Germinal center (tissue), 1 donor: Measurements from ENCODE around the gene GRAMD1B.

ENCODE experiments used
- DNase-seq: peaks from one replicate; pipeline ENCODE4 v3.0.0; 2012; ENCODE audit warnings: mixed read lengths, low spot score

GRAMD1B gene

GRCh38 chr11:123409456-123410217 lies 20.4 kb upstream of the GRAMD1B start:
- no peak for DNase-seq

GRCh38 chr11:123410218-123410549 lies 19.9 kb upstream of the GRAMD1B start:
- DNase-seq: no peak

- DNase-seq: no peak
These were observed 16.4 kb upstream of the GRAMD1B start for GRCh38 chr11:123413636-123414035.

- no peak for DNase-seq
These were observed 13.5 kb upstream of the GRAMD1B start for GRCh38 chr11:123416566-123416965.

GRCh38 chr11:123418351-123419114 lies 11.5 kb upstream of the GRAMD1B start:
- no peak for DNase-seq

- DNase-seq: no peak
These were observed 10.2 kb upstream of the GRAMD1B start for GRCh38 chr11:123419731-123420452.

- DNase-seq: no peak
These were observed 8.5 kb upstream of the GRAMD1B start for GRCh38 chr11:123421589-123421988.

GRCh38 chr11:123425367-123425766 lies 4.7 kb upstream of the GRAMD1B start:
- no peak for DNase-seq

GRCh38 chr11:123426789-123427188 lies 3.3 kb upstream of the GRAMD1B start:
- DNase-seq: no peak

GRCh38 chr11:123427405-123427804 lies 2.7 kb upstream of the GRAMD1B start:
- no peak for DNase-seq

GRCh38 chr11:123428116-123428715 lies 1.9 kb upstream of the GRAMD1B start:
- DNase-seq: no peak

GRCh38 chr11:123429336-123429735 lies 733 bp upstream of the GRAMD1B start:
- no peak for DNase-seq

- DNase-seq: peak; percentile 61
These were observed 840 bp downstream of the GRAMD1B start for GRCh38 chr11:123430721-123431497.

GRCh38 chr11:123431619-123432018 lies 1.6 kb downstream of the GRAMD1B start:
- no peak for DNase-seq

GRCh38 chr11:123434262-123434661 lies 4.2 kb downstream of the GRAMD1B start:
- DNase-seq: peak; percentile 36

- no peak for DNase-seq
These were observed 4.8 kb downstream of the GRAMD1B start for GRCh38 chr11:123434911-123435310.

GRCh38 chr11:123437236-123437979 lies 7.3 kb downstream of the GRAMD1B start:
- DNase-seq: no peak

GRCh38 chr11:123438131-123438627 lies 8.1 kb downstream of the GRAMD1B start:
- DNase-seq: no peak

- no peak for DNase-seq
These were observed 9.5 kb downstream of the GRAMD1B start for GRCh38 chr11:123439616-123440015.

- no peak for DNase-seq
These were observed 11.1 kb downstream of the GRAMD1B start for GRCh38 chr11:123441161-123441560.
